ENCODE data around the gene CPED1. TPM values are rescaled to one million over a fixed set of nuclear protein-coding genes. Genes with fewer than 3 reads are reported as not detected.

CPED1 gene
- not detected for total RNA-seq

GRCh38 chr7:120988591-120989256 lies at the start of gene CPED1:
Gene CPED1 (plus strand): TSS chr7:120988711. CDS start chr7:120989622, 911 bp downstream.
- no peaks in the 10 kb centered on the region for H3K9me3 Mint-ChIP-seq
- H3K27ac Mint-ChIP-seq: no peak within 1 kb of the TSS
- no peaks in the 10 kb centered on the region for H3K36me3 Mint-ChIP-seq
- ATAC-seq: peak; percentile 64 to 69
- peak in 1 of 2 donors; percentile 36 for DNase-seq (ENCODE audit: low spot score in 2 of 2)

- Mint-ChIP-seq H3K27ac (no peak overlapping the region), H3K36me3 (no peaks in the 10 kb centered on the region), H3K9me3 (no peaks in the 10 kb centered on the region)
- ATAC-seq (no peak), DNase-seq (ENCODE audit: low spot score in 2 of 2) (no peak)
Observed at GRCh38 chr7:120939345-120939744, 49.2 kb upstream of the CPED1 start.

GRCh38 chr7:120941064-120941463 lies 47.4 kb upstream of the CPED1 start:
- Mint-ChIP-seq H3K9me3 (no peaks in the 10 kb centered on the region), H3K36me3 (no peaks in the 10 kb centered on the region), H3K27ac (no peak overlapping the region)
- DNase-seq (ENCODE audit: low spot score in 2 of 2) (no peak), ATAC-seq (peak in 1 of 2 donors; percentile 47)

- ATAC-seq (no peak), DNase-seq (ENCODE audit: low spot score in 2 of 2) (no peak)
- H3K36me3 Mint-ChIP-seq: no peaks in the 10 kb centered on the region
- H3K9me3 Mint-ChIP-seq: no peaks in the 10 kb centered on the region
- H3K27ac Mint-ChIP-seq: no peak overlapping the region
Observed at GRCh38 chr7:120941856-120942255, 46.7 kb upstream of the CPED1 start.

- DNase-seq (ENCODE audit: low spot score in 2 of 2) (no peak), ATAC-seq (no peak)
- Mint-ChIP-seq H3K27ac (no peak overlapping the region), H3K36me3 (no peaks in the 10 kb centered on the region), H3K9me3 (no peaks in the 10 kb centered on the region)
Observed at GRCh38 chr7:120942861-120943260, 45.6 kb upstream of the CPED1 start.

GRCh38 chr7:120944826-120945562 lies 43.5 kb upstream of the CPED1 start:
- H3K27ac Mint-ChIP-seq: no peak overlapping the region
- DNase-seq (ENCODE audit: low spot score in 2 of 2) (no peak), ATAC-seq (no peak)
- no peaks in the 10 kb centered on the region for H3K9me3 Mint-ChIP-seq
- peaks cover 0 to 7% of the 10 kb centered on the region in 2 donors for H3K36me3 Mint-ChIP-seq

GRCh38 chr7:120947980-120948379 lies 40.5 kb upstream of the CPED1 start:
- Mint-ChIP-seq H3K9me3 (no peaks in the 10 kb centered on the region), H3K36me3 (peaks cover 8 to 22% of the 10 kb centered on the region in 2 donors), H3K27ac (no peak overlapping the region)
- no peak for ATAC-seq
- no peak for DNase-seq (ENCODE audit: low spot score in 2 of 2)

- Mint-ChIP-seq H3K27ac (peak overlapping the region; percentile 93 to 98), H3K36me3 (peaks cover 12 to 22% of the 10 kb centered on the region in 2 donors), H3K9me3 (no peaks in the 10 kb centered on the region)
- DNase-seq (ENCODE audit: low spot score in 2 of 2): no peak
- ATAC-seq: no peak
Observed at GRCh38 chr7:120949393-120949911, 39.1 kb upstream of the CPED1 start.

GRCh38 chr7:120949998-120950538 lies 38.4 kb upstream of the CPED1 start:
- H3K27ac Mint-ChIP-seq: peak overlapping the region; percentile 98
- DNase-seq (ENCODE audit: low spot score in 2 of 2) (no peak), ATAC-seq (no peak)
- no peaks in the 10 kb centered on the region for H3K9me3 Mint-ChIP-seq
- peaks cover 12 to 22% of the 10 kb centered on the region in 2 donors for H3K36me3 Mint-ChIP-seq

GRCh38 chr7:120950539-120951308 lies 37.8 kb upstream of the CPED1 start, which contains the start of gene ING3:
Gene ING3 (plus strand): TSS chr7:120950777. CDS start chr7:120950897, 120 bp downstream.
- ATAC-seq (peak; percentile 93 to 94), DNase-seq (ENCODE audit: low spot score in 2 of 2) (peak; percentile 94 to 97)
- Mint-ChIP-seq H3K36me3 (peaks cover 12 to 22% of the 10 kb centered on the region in 2 donors), H3K27ac (peak within 1 kb of the TSS; percentile 98), H3K9me3 (no peaks in the 10 kb centered on the region)

- no peak for DNase-seq (ENCODE audit: low spot score in 2 of 2)
- no peak for ATAC-seq
- no peaks in the 10 kb centered on the region for H3K9me3 Mint-ChIP-seq
- peaks cover 12 to 22% of the 10 kb centered on the region in 2 donors for H3K36me3 Mint-ChIP-seq
- H3K27ac Mint-ChIP-seq: peak overlapping the region; percentile 98
Observed at GRCh38 chr7:120951309-120951699, 37.2 kb upstream of the CPED1 start.

- ATAC-seq: no peak
- no peaks in the 10 kb centered on the region for H3K9me3 Mint-ChIP-seq
- peak overlapping the region; percentile 98 for H3K27ac Mint-ChIP-seq
- DNase-seq (ENCODE audit: low spot score in 2 of 2): no peak
- H3K36me3 Mint-ChIP-seq: peaks cover 12 to 22% of the 10 kb centered on the region in 2 donors
Observed at GRCh38 chr7:120951826-120952225, 36.7 kb upstream of the CPED1 start.

- peak overlapping the region in 1 of 2 donors; percentile 88 for H3K27ac Mint-ChIP-seq
- DNase-seq (ENCODE audit: low spot score in 2 of 2): no peak
- no peaks in the 10 kb centered on the region for H3K9me3 Mint-ChIP-seq
- H3K36me3 Mint-ChIP-seq: peaks cover 12 to 21% of the 10 kb centered on the region in 2 donors
- ATAC-seq: peak in 1 of 2 donors; percentile 68
Observed at GRCh38 chr7:120955577-120956149, 32.8 kb upstream of the CPED1 start.

- H3K27ac Mint-ChIP-seq: no peak overlapping the region
- ATAC-seq (no peak), DNase-seq (ENCODE audit: low spot score in 2 of 2) (no peak)
- H3K9me3 Mint-ChIP-seq: no peaks in the 10 kb centered on the region
- H3K36me3 Mint-ChIP-seq: peaks cover 7 to 14% of the 10 kb centered on the region in 2 donors
Observed at GRCh38 chr7:120959929-120960484, 28.5 kb upstream of the CPED1 start.

GRCh38 chr7:120960714-120961113 lies 27.8 kb upstream of the CPED1 start:
- Mint-ChIP-seq H3K36me3 (peaks cover 12 to 14% of the 10 kb centered on the region in 2 donors), H3K9me3 (no peaks in the 10 kb centered on the region), H3K27ac (no peak overlapping the region)
- no peak for ATAC-seq
- no peak for DNase-seq (ENCODE audit: low spot score in 2 of 2)

GRCh38 chr7:120961638-120962173 lies 26.8 kb upstream of the CPED1 start:
- H3K27ac Mint-ChIP-seq: peak overlapping the region in 1 of 2 donors; percentile 28
- no peaks in the 10 kb centered on the region for H3K9me3 Mint-ChIP-seq
- no peak for ATAC-seq
- H3K36me3 Mint-ChIP-seq: peaks cover 14 to 19% of the 10 kb centered on the region in 2 donors
- DNase-seq (ENCODE audit: low spot score in 2 of 2): no peak

Data from activated naive CD4-positive, alpha-beta T cell treated with anti-CD3 and anti-CD28 coated beads, Interleukin-2, amount 50 U/mL, for 72 hours (primary cell).